SJSA1 (cell line): Measurements from ENCODE around the gene ATOH8. TPM values are rescaled to one million over a fixed set of nuclear protein-coding genes. Genes with fewer than 3 reads are reported as not detected.
A peak's percentile ranks its signal among the peaks of the same experiment; 100 is the strongest.

Source experiments
- DNase-seq, 2 experiments: peaks; one replicate each; pipeline ENCODE4 v3.0.0-alpha.2; 2015 to 2020; ENCODE audit warnings: low spot score in 2 of 2, low read depth in 1 of 2
- H3K27ac ChIP-seq: fragments of 250-450 bp; sonication (Bioruptor Pico); 2 replicates; pipeline ENCODE4 v1.5.1; 2020; ENCODE audit warnings: mild to moderate bottlenecking, moderate library complexity
- H3K27me3 ChIP-seq: fragments of 250-450 bp; sonication (Bioruptor Pico); replicated peaks from 2 replicates; pipeline ENCODE4 v1.5.1; 2020; ENCODE audit warnings: mild to moderate bottlenecking, moderate library complexity
- H3K36me3 ChIP-seq: fragments of 250-450 bp; sonication (Bioruptor Pico); 2 replicates; pipeline ENCODE4 v1.5.1; 2020; ENCODE audit warnings: mild to moderate bottlenecking
- H3K4me1 ChIP-seq: fragments of 250-450 bp; sonication (Bioruptor Pico); replicated peaks from 2 replicates; pipeline ENCODE4 v1.6.1; 2021; ENCODE audit warnings: mild to moderate bottlenecking
- H3K4me3 ChIP-seq: fragments of 250-450 bp; sonication (Bioruptor Pico); 2 replicates; pipeline ENCODE4 v1.5.1; 2020; ENCODE audit warnings: mild to moderate bottlenecking
- H3K9me3 ChIP-seq: fragments of 250-450 bp; sonication (Bioruptor Pico); replicated peaks from 2 replicates; pipeline ENCODE4 v1.5.1; 2020; ENCODE audit warnings: mild to moderate bottlenecking
- total RNA-seq: library from RNA; depleted of rRNA; stranded (reverse); fragments of >200 nt; shearing (Covaris generic); gene quantifications from 2 replicates; pipeline ENCODE4 v1.2.3, GENCODE V29; 2014

ATOH8 gene
- total RNA-seq, 1 experiment from 2014 or later: 16.4 TPM

- peaks cover 72% of the 10 kb centered on the region for H3K4me1 ChIP-seq
- H3K27ac ChIP-seq: peak overlapping the region; percentile 71
- H3K9me3 ChIP-seq: no peaks in the 10 kb centered on the region
- no peak for DNase-seq
- H3K4me3 ChIP-seq: no peak overlapping the region
- no peaks in the 10 kb centered on the region for H3K27me3 ChIP-seq
- H3K36me3 ChIP-seq: peaks cover 29% of the 10 kb centered on the region
Measured at GRCh38 chr2:85769983-85770362, 16.2 kb downstream of the ATOH8 start.

GRCh38 chr2:85770369-85770768, 16.6 kb downstream of the ATOH8 start:
- H3K9me3 ChIP-seq: no peaks in the 10 kb centered on the region
- H3K4me3 ChIP-seq: no peak overlapping the region
- peaks cover 76% of the 10 kb centered on the region for H3K4me1 ChIP-seq
- no peaks in the 10 kb centered on the region for H3K27me3 ChIP-seq
- peak; percentile 72 to 75 for DNase-seq
- peaks cover 25% of the 10 kb centered on the region for H3K36me3 ChIP-seq
- peak overlapping the region; percentile 71 for H3K27ac ChIP-seq

- H3K4me1 ChIP-seq: peaks cover 75% of the 10 kb centered on the region
- H3K36me3 ChIP-seq: peaks cover 19% of the 10 kb centered on the region
- peak overlapping the region; percentile 71 for H3K27ac ChIP-seq
- H3K27me3 ChIP-seq: no peaks in the 10 kb centered on the region
- no peaks in the 10 kb centered on the region for H3K9me3 ChIP-seq
- peak in 1 of 2 experiments; percentile 30 for DNase-seq
- no peak overlapping the region for H3K4me3 ChIP-seq
Measured at GRCh38 chr2:85770786-85771409, 17.1 kb downstream of the ATOH8 start.

- no peak for DNase-seq
- no peak overlapping the region for H3K4me3 ChIP-seq
- H3K9me3 ChIP-seq: no peaks in the 10 kb centered on the region
- no peaks in the 10 kb centered on the region for H3K27me3 ChIP-seq
- peaks cover 14% of the 10 kb centered on the region for H3K36me3 ChIP-seq
- peaks cover 73% of the 10 kb centered on the region for H3K4me1 ChIP-seq
- no peak overlapping the region for H3K27ac ChIP-seq
Measured at GRCh38 chr2:85771486-85771885, 17.7 kb downstream of the ATOH8 start.

GRCh38 chr2:85772019-85772745, 18.4 kb downstream of the ATOH8 start:
- H3K36me3 ChIP-seq: peaks cover 14% of the 10 kb centered on the region
- no peaks in the 10 kb centered on the region for H3K27me3 ChIP-seq
- H3K4me3 ChIP-seq: peak overlapping the region; percentile 8; the same call in 1 of the 2 replicates
- H3K9me3 ChIP-seq: no peaks in the 10 kb centered on the region
- H3K27ac ChIP-seq: peak overlapping the region; percentile 80
- H3K4me1 ChIP-seq: peaks cover 73% of the 10 kb centered on the region
- DNase-seq: peak; percentile 99 to 100

GRCh38 chr2:85772841-85773491, 19.2 kb downstream of the ATOH8 start:
- DNase-seq: peak; percentile 72 to 84
- Histone ChIP-seq H3K27ac (peak overlapping the region; percentile 80), H3K9me3 (no peaks in the 10 kb centered on the region), H3K27me3 (no peaks in the 10 kb centered on the region), H3K4me1 (peaks cover 73% of the 10 kb centered on the region), H3K36me3 (peaks cover 18% of the 10 kb centered on the region), H3K4me3 (peak overlapping the region; percentile 8; the same call in 1 of the 2 replicates)

GRCh38 chr2:85773692-85774091, 19.9 kb downstream of the ATOH8 start:
- no peak for DNase-seq
- Histone ChIP-seq H3K4me1 (peaks cover 67% of the 10 kb centered on the region), H3K36me3 (peaks cover 20% of the 10 kb centered on the region), H3K27me3 (no peaks in the 10 kb centered on the region), H3K27ac (peak overlapping the region; percentile 80), H3K4me3 (no peak overlapping the region), H3K9me3 (no peaks in the 10 kb centered on the region)

GRCh38 chr2:85774126-85774978, 20.6 kb downstream of the ATOH8 start:
- Histone ChIP-seq H3K4me3 (no peak overlapping the region), H3K27ac (peak overlapping the region; percentile 80; the same call in 1 of the 2 replicates), H3K9me3 (no peaks in the 10 kb centered on the region), H3K27me3 (no peaks in the 10 kb centered on the region), H3K36me3 (peaks cover 20% of the 10 kb centered on the region), H3K4me1 (peaks cover 60% of the 10 kb centered on the region)
- DNase-seq: no peak

- H3K9me3 ChIP-seq: no peaks in the 10 kb centered on the region
- H3K36me3 ChIP-seq: peaks cover 23% of the 10 kb centered on the region
- H3K4me1 ChIP-seq: peaks cover 47% of the 10 kb centered on the region
- H3K27me3 ChIP-seq: no peaks in the 10 kb centered on the region
- H3K27ac ChIP-seq: no peak overlapping the region
- H3K4me3 ChIP-seq: no peak overlapping the region
- no peak for DNase-seq
Measured at GRCh38 chr2:85775406-85776381, 21.9 kb downstream of the ATOH8 start.

GRCh38 chr2:85776672-85777071, 22.9 kb downstream of the ATOH8 start:
- Histone ChIP-seq H3K9me3 (no peaks in the 10 kb centered on the region), H3K4me3 (no peak overlapping the region), H3K4me1 (peaks cover 37% of the 10 kb centered on the region), H3K36me3 (peaks cover 28% of the 10 kb centered on the region), H3K27ac (no peak overlapping the region), H3K27me3 (no peaks in the 10 kb centered on the region)
- no peak for DNase-seq

- peaks cover 32% of the 10 kb centered on the region for H3K4me1 ChIP-seq
Measured at GRCh38 chr2:85777441-85777861, 23.7 kb downstream of the ATOH8 start.

GRCh38 chr2:85778646-85779379, 25.0 kb downstream of the ATOH8 start:
- Histone ChIP-seq H3K9me3 (no peaks in the 10 kb centered on the region), H3K36me3 (peaks cover 34% of the 10 kb centered on the region), H3K4me1 (peaks cover 19% of the 10 kb centered on the region), H3K27ac (no peak overlapping the region), H3K4me3 (no peak overlapping the region), H3K27me3 (no peaks in the 10 kb centered on the region)
- DNase-seq: no peak

More at GRCh38 chr2:85777441-85777861, 23.7 kb downstream of the ATOH8 start:
- DNase-seq: no peak
- no peaks in the 10 kb centered on the region for H3K27me3 ChIP-seq
- H3K9me3 ChIP-seq: no peaks in the 10 kb centered on the region
- H3K27ac ChIP-seq: no peak overlapping the region
- H3K36me3 ChIP-seq: peaks cover 31% of the 10 kb centered on the region
- no peak overlapping the region for H3K4me3 ChIP-seq
